HG03175 (cell line): ENCODE results near the gene SERAC1.
"Not testable (repeated sequence)": the region's sequence is repeated elsewhere in the genome, so short reads cannot be mapped to it uniquely, and the experiment has no call there.

Experiments used
- ATAC-seq: cut with Tn5 transposase; IDR thresholded peaks from one replicate; pipeline ENCODE4 v1.9.1; 2021; ENCODE audit warnings: mild to moderate bottlenecking, moderate library complexity; ENCODE audit not compliant: unreplicated experiment

SERAC1 gene

GRCh38 chr6:158174514-158174913 is 6.5 kb upstream of the SERAC1 start:
- ATAC-seq, result no peak

DNA sequence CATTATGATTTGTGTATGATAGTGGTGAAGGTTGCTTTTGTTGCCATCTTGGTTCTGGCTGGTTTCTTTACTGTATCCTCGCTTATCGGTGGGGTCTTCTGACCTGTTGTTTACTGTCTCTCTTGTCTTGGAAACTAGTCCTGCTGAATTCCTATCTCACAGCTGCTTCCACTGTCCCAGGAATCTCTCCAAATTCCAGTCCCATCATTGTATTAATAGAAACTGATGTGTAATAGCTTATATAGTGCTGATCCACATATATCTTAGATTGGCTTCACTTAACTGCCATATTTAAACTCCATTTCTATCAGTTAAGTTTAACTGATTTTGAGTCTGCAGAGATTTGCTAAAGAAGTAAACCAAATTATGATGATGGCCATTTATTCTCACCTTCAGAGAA is 6.0 kb upstream of the SERAC1 start:
- ATAC-seq, result no peak

- ATAC-seq, result no peak
Observed at GRCh38 chr6:158172001-158172400, 3.9 kb upstream of the SERAC1 start.

GRCh38 chr6:158170656-158171081 is 2.6 kb upstream of the SERAC1 start:
- ATAC-seq, result no peak

DNA sequence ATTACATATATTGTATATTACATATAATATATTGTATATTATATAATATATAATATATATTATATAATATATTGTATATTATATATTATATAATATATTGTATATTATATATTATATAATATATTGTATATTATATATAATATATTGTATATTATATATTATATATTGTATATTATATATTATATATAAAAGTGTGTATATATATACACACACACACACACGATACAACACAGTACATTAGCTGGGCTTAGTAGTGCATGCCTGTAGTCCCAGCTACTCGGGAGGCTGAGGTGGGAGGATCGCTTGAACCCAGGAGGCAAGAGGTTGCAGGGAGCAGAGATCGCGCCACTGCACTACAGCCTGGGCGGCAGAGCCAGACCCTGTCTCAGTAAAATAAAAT is 1.6 kb upstream of the SERAC1 start:
- ATAC-seq, result not testable (repeated sequence)

DNA sequence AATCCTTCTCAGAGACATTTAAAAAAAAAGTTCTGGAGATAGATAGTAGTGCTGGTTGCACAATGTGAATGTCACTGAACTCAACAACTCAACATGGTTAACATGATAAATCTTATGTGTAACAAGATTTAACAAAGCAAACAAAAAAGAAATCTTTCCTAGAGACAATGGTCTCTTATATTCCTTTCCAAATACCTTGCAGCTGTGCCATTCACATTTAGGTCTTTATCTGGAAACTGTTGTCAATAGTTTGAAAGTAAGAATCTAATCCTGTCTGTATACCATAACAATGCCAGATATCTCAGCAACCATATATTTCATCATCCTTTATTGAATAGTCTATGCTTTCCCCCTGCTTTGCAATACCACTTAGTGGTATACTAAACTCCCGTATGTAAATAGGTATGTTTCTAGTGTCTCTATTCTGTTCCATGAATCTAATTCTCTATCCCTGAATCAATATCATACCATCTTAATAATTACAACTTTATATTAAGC is 2.1 kb downstream of the SERAC1 start:
- no peak for ATAC-seq

DNA sequence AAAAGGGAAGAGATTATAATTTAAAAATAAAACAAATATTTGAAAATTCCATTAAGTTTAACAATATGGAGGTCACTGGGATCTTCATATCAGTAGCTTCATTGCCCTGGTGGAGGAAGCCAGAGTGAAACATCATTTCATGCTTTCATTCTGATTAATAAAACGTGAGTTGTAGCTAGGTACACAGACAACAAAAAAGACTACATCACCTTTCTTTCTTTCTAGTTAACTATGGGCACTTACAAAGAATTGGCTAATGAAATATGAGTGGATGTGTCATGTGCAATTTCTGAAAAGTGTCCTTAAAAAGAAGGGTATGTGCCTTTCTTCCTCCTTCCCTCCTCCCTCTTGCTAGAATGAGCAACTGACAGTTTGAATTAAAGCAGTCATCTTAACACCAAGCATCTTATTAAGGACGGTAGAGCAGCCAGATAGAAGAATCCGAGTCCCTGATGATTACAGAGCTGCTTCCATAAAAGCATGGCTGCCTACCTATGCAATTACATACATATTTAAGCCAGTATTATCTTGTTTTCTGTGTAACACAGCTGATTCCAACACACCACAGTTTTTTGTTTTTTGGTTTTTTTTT is 3.4 kb downstream of the SERAC1 start:
- ATAC-seq, result no peak

DNA sequence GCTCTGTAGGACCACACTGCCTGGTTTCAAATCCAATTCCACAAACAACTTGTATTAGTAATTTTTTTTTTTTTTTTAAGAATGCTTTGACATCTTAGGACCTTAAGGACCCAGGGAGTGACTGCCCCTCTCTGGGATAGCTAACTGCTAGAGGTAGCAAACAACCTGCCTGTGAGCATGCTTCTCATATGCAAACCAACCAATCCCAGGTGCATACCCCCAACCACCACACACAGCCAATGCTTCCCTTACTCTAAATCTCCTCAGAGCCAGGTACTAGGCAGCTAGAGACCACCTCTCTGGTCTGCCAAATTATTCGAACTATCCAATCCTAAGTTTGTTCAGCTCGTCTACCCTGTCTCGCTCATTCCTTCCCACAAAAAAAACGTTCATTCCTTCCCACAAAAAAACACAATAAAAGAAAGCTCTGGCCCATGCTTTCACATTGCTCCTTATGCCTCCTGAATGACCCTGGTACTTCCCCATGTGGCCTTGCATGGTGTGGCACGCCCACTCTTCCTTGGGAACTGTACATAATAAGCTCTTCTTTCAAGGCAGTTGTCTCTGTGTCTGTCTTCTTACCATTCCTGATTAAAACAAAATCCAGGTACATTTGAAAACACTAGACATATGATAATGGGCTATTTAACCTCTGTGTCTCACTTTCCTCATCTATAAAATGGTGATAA is 6.4 kb downstream of the SERAC1 start:
- ATAC-seq, result no peak

GRCh38 chr6:158160932-158161539 is 7.0 kb downstream of the SERAC1 start:
- no peak for ATAC-seq

GRCh38 chr6:158158748-158159147 is 9.3 kb downstream of the SERAC1 start:
- ATAC-seq, result no peak

GRCh38 chr6:158158123-158158522 is 9.9 kb downstream of the SERAC1 start:
- no peak for ATAC-seq

- no peak for ATAC-seq
Observed at GRCh38 chr6:158157064-158157764, 10.8 kb downstream of the SERAC1 start.

DNA sequence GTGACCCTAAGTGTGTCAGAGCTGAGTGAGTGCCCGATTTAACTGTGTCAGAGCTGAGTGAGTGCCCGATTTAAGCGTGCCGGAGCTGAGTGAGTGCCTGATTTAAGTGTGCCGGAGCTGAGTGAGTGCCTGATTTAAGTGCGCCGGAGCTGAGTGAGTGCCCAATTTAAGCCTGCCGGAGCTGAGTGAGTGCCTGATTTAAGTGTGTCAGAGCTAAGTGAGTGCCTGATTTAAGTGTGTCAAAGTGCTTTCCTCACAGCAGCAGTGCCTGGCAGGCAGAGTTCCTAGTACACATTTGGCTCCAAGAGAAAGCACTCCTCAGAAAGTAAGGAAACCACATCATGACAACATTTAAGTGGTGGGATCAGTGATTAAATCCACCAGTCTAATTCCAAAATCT is 13.2 kb downstream of the SERAC1 start:
- ATAC-seq, result no peak

- ATAC-seq, result no peak
Observed at GRCh38 chr6:158153576-158153975, 14.5 kb downstream of the SERAC1 start.

DNA sequence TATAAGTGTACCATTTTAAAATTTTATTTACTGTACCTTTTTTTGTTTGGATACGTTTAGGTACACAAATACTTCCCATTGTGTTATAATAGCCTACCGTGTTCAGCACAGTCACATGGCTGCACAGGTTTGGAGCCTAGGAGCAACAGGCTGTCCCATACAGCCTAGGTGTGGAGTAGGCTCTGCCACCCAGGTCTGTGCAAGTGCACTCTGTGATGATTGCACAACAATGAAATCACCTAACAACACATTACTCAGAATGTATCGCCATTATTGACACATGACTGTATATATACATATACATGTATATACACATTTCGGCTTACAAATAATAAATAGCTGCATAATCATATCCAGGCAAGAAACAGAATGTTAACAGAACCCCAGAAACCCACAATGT is 15.4 kb downstream of the SERAC1 start:
- ATAC-seq, result no peak

DNA sequence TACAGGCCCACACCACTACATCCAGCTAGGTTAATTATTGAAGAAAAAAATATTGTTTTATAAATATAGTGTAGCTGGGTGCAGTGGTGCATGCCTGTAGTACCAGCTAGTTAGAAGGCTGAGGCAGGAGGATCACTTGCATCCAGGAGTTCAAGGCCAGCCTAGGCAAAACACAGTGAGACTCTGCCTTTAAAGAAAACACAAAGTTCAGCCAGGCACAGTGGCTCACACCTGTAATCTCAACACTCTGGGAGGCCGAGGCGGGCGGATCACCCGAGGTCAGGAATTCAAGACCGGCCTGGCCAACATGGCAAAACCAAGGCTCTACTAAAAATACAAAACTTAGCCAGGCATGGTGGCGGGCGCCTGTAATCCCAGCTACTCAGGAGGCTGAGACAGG is 16.0 kb downstream of the SERAC1 start:
- ATAC-seq, result not testable (repeated sequence)

DNA sequence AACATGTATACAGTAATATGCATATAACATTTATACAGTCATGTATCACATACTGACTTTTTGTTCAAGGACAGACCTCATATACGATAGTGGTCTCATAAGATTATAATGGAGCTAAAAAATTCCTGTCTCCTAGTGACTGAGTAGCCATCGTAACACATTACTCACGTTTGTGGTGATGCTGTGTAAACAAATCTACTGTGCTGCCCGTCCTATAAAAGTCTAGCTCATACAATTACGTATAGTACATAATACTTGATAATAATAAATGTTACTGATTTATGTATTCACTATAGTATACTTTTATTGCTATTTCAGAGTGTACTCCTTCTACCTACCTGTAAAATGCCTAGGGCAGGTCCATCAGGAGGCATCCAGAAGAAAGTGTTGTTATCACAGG is 17.4 kb downstream of the SERAC1 start:
- ATAC-seq, result no peak

DNA sequence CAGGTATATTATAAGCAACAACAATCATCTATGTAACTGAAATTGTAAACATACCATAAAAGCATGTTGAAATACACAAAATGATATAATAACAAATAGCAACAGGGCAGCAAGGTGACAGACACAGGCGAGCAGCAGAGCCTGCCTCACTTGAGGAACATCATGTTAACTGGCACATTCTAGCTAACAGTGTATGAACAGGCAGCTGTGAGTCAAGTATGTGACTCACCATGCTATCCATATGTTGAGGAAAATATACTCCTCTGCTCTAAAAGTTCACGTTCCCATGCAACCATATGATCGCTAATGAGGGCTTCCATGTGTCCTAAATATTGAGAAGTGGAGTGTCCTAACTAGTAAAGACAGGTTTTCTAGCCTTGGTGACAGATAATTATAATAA is 18.4 kb downstream of the SERAC1 start:
- ATAC-seq, result no peak

- ATAC-seq, result no peak
Observed at GRCh38 chr6:158143700-158144099, 24.4 kb downstream of the SERAC1 start.

DNA sequence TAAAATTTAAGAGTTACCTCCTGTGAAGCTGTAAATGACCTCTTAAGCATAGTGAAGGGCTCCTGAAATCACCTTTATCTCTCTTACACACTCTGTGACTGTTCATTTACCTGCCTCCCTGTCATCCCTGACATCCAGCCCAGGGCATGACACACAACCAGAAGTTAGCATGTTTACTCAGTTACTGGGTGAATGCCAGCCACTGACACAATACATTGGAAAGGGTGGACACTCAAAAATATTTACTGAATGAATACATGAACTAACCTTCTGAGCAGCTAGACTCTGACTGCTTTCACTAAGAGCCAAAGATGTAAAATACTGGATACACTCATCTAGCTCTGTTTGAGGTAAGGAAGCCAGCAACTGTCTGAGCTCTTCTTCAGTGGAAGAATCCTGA is 25.3 kb downstream of the SERAC1 start:
- no peak for ATAC-seq

GRCh38 chr6:158131926-158132325 is 36.1 kb downstream of the SERAC1 start:
- no peak for ATAC-seq

GRCh38 chr6:158125271-158125670 is 42.8 kb downstream of the SERAC1 start:
- ATAC-seq, result no peak
